H9 (cell line): ENCODE results near the gene RBM18. TPM values are rescaled to one million over a fixed set of nuclear protein-coding genes. Genes with fewer than 3 reads are reported as not detected.

ENCODE experiments used
- DNase-seq: peaks from one replicate; pipeline ENCODE4 v3.0.0-alpha.2; 2017
- H2AFZ ChIP-seq: one replicate; pipeline ENCODE4 v1.6.1; 2013; ENCODE audit warnings: mild to moderate bottlenecking, low read length, control low read depth, moderate library complexity
- H2AK5ac ChIP-seq: 2 replicates; pipeline ENCODE4 v1.6.1; 2013; ENCODE audit warnings: low read length, control low read depth, mixed read lengths; ENCODE audit not compliant: insufficient read length
- H2BK120ac ChIP-seq: one replicate; pipeline ENCODE4 v1.6.1; 2013; ENCODE audit warnings: low read depth, mild to moderate bottlenecking, low read length, control low read depth, inconsistent platforms; ENCODE audit not compliant: poor library complexity, severe bottlenecking
- H2BK12ac ChIP-seq: 2 replicates; pipeline ENCODE4 v1.6.1; 2013; ENCODE audit warnings: low read length, control low read depth, mixed read lengths, low read depth; ENCODE audit not compliant: insufficient read length
- H2BK15ac ChIP-seq: 2 replicates; pipeline ENCODE4 v1.6.1; 2013; ENCODE audit warnings: low read depth, low read length, control low read depth
- H2BK20ac ChIP-seq: one replicate; pipeline ENCODE4 v1.6.1; 2013; ENCODE audit warnings: low read depth, mild to moderate bottlenecking, low read length, control low read depth, inconsistent platforms; ENCODE audit not compliant: poor library complexity, severe bottlenecking
- H2BK5ac ChIP-seq: 2 replicates; pipeline ENCODE4 v1.6.1; 2013; ENCODE audit warnings: low read length, control low read depth, mixed read lengths; ENCODE audit not compliant: insufficient read length
- H3K14ac ChIP-seq: 2 replicates; pipeline ENCODE4 v1.6.1; 2013; ENCODE audit warnings: low read length, control low read depth; ENCODE audit not compliant: insufficient read depth
- H3K18ac ChIP-seq: 2 replicates; pipeline ENCODE4 v1.6.1; 2013; ENCODE audit warnings: low read depth, mild to moderate bottlenecking, mixed read lengths, low read length, control low read depth; ENCODE audit not compliant: insufficient read length
- H3K23ac ChIP-seq: 2 replicates; pipeline ENCODE4 v1.6.1; 2013; ENCODE audit warnings: low read length, control low read depth, mixed read lengths, low read depth; ENCODE audit not compliant: insufficient read length
- H3K23me2 ChIP-seq: 2 replicates; pipeline ENCODE4 v1.6.1; 2013; ENCODE audit warnings: low read depth, mild to moderate bottlenecking, mixed read lengths, low read length, control low read depth; ENCODE audit not compliant: insufficient read length, poor library complexity, severe bottlenecking
- H3K27ac ChIP-seq: 2 replicates; pipeline ENCODE4 v1.5.1; 2013; ENCODE audit warnings: low read length, control low read depth, mixed read lengths, low read depth; ENCODE audit not compliant: insufficient read length
- H3K27me3 ChIP-seq: 2 replicates; pipeline ENCODE4 v1.6.1; 2013; ENCODE audit warnings: low read length, control low read depth, inconsistent platforms; ENCODE audit not compliant: insufficient read depth
- H3K4ac ChIP-seq: 2 replicates; pipeline ENCODE4 v1.6.1; 2013; ENCODE audit warnings: low read depth, mild to moderate bottlenecking, control low read depth, inconsistent platforms, low read length, moderate library complexity
- H3K4me1 ChIP-seq: 2 replicates; pipeline ENCODE4 v1.6.1; 2013; ENCODE audit warnings: low read length, control low read depth, inconsistent platforms; ENCODE audit not compliant: insufficient read depth
- H3K4me2 ChIP-seq: 2 replicates; pipeline ENCODE4 v1.6.1; 2013; ENCODE audit warnings: low read length, control low read depth, mixed read lengths; ENCODE audit not compliant: insufficient read length, insufficient read depth
- H3K56ac ChIP-seq: 2 replicates; pipeline ENCODE4 v1.6.1; 2013; ENCODE audit warnings: low read depth, mild to moderate bottlenecking, mixed read lengths, low read length, control low read depth; ENCODE audit not compliant: insufficient read length
- H3K79me1 ChIP-seq: 2 replicates; pipeline ENCODE4 v1.6.1; 2013; ENCODE audit warnings: low read depth, mild to moderate bottlenecking, moderate library complexity, low read length, control low read depth, inconsistent platforms; ENCODE audit not compliant: insufficient read depth, poor library complexity, severe bottlenecking
- H3K79me2 ChIP-seq: 2 replicates; pipeline ENCODE4 v1.6.1; 2013; ENCODE audit warnings: low read length, control low read depth, inconsistent platforms; ENCODE audit not compliant: insufficient read depth
- H3K9ac ChIP-seq: 2 replicates; pipeline ENCODE4 v1.6.1; 2013; ENCODE audit warnings: low read length, control low read depth, mixed read lengths; ENCODE audit not compliant: insufficient read length; ENCODE audit errors: extremely low read depth
- H3K9me3 ChIP-seq: one replicate; pipeline ENCODE4 v1.6.1; 2013; ENCODE audit warnings: low read depth, low read length, inconsistent platforms; ENCODE audit not compliant: control insufficient read depth
- H3T11ph ChIP-seq: one replicate; pipeline ENCODE4 v1.6.1; 2013; ENCODE audit warnings: mild to moderate bottlenecking, low read length, control low read depth, inconsistent platforms
- H4K20me1 ChIP-seq: one replicate; pipeline ENCODE4 v1.6.1; 2013; ENCODE audit not compliant: control insufficient read depth, insufficient read length, insufficient read depth
- H4K5ac ChIP-seq: 2 replicates; pipeline ENCODE4 v1.6.1; 2013; ENCODE audit warnings: low read depth, mild to moderate bottlenecking, mixed read lengths, low read length, control low read depth; ENCODE audit not compliant: insufficient read length
- H4K8ac ChIP-seq: replicated peaks from 2 replicates; pipeline ENCODE4 v1.6.1; 2013; ENCODE audit warnings: low read length, control low read depth, mixed read lengths, low read depth; ENCODE audit not compliant: insufficient read length
- H4K91ac ChIP-seq: 2 replicates; pipeline ENCODE4 v1.6.1; 2013; ENCODE audit warnings: low read depth, mild to moderate bottlenecking, moderate library complexity, mixed read lengths, low read length, control low read depth; ENCODE audit not compliant: insufficient read length
- H3K27ac Mint-ChIP-seq, 3 experiments: 2 replicates in 2 of 3; 3 replicates in 1 of 3; pipeline ENCODE4 v1.8.0; 2020 to 2021; ENCODE audit warnings: mixed read lengths in 3 of 3, mild to moderate bottlenecking in 1 of 3, moderate library complexity in 1 of 3
- H3K27me3 Mint-ChIP-seq: 2 replicates; pipeline ENCODE4 v1.8.0; 2021; ENCODE audit warnings: low read depth, mild to moderate bottlenecking, moderate library complexity, mixed read lengths
- H3K36me3 Mint-ChIP-seq, 3 experiments: 2 replicates in 2 of 3; 3 replicates in 1 of 3; pipeline ENCODE4 v1.8.0; 2020 to 2021; ENCODE audit warnings: low read depth in 3 of 3, mixed read lengths in 3 of 3; ENCODE audit not compliant: insufficient read depth in 1 of 3
- H3K4me1 Mint-ChIP-seq, 2 experiments: 2 replicates each; pipeline ENCODE4 v1.8.0; 2020; ENCODE audit warnings: mixed read lengths in 2 of 2
- H3K4me3 Mint-ChIP-seq, 2 experiments: 2 replicates in 1 of 2; 3 replicates in 1 of 2; pipeline ENCODE4 v1.8.0; 2020 to 2021; ENCODE audit warnings: mild to moderate bottlenecking in 2 of 2, mixed read lengths in 2 of 2, moderate library complexity in 1 of 2
- H3K9me3 Mint-ChIP-seq, 2 experiments: 2 replicates in 1 of 2; 3 replicates in 1 of 2; pipeline ENCODE4 v1.8.0; 2020; ENCODE audit warnings: mild to moderate bottlenecking in 2 of 2, mixed read lengths in 2 of 2, moderate library complexity in 1 of 2
- WGBS: extraction: QIAGEN DNeasy Blood & Tissue Kit; methylation state at CpG from one replicate; pipeline ENCODE4 v1.1.7; 2013; ENCODE audit warnings: missing lambda C conversion rate, low lambda C conversion rate, mixed read lengths; ENCODE audit not compliant: insufficient read length; ENCODE audit errors: extremely low coverage; 5-methylcytosine and 5-hydroxymethylcytosine counted together
- total RNA-seq: library from RNA; stranded (reverse); gene quantifications from 2 replicates; pipeline ENCODE4 v1.2.1, GENCODE V29; 2021
- TF ChIP-seq, protein P1 (sequence below): fragments of 200-600 bp; sonication (generic); conservative IDR thresholded peaks from 3 replicates; pipeline ENCODE4 v1.8.0; 2021; ENCODE audit warnings: antibody characterized with exemption, mild to moderate bottlenecking

The RBM18 gene
- total RNA-seq, 1 experiment from 2014 or later = 18.9 TPM

DNA sequence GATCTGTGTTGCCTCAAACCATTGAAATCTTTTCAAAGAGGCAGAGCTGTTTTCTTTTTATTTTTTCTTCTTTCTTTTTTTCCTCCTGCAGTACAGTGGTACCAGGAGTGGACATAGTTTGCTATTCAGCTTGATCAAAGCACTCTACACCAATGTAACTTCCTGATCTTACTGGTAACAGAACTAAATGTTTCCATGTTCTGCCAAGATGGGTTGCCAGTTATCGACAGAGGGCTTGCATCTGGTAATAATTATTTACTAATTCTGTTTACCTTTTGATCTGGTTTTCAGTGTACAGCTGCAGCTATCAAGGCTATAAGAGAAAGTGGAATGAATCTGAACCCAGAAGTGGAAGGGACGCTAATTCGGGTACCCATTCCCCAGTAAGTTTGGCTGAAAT, 26.8 kb upstream of the RBM18 start:
- H2BK20ac ChIP-seq = no peak overlapping the region
- Mint-ChIP-seq H3K4me1 (peaks cover 3 to 12% of the 10 kb centered on the region in 2 experiments; a peak in 3 of 4 replicates), H3K27ac (no peak overlapping the region), H3K9me3 (no peaks in the 10 kb centered on the region), H3K27me3 (no peaks in the 10 kb centered on the region), H3K36me3 (peaks cover 9 to 57% (median 44%) of the 10 kb centered on the region in 3 experiments; a peak in 6 of 7 replicates), H3K4me3 (no peak overlapping the region)
- H3K4me1 ChIP-seq = no peaks in the 10 kb centered on the region
- H3K14ac ChIP-seq = no peak overlapping the region
- WGBS = no CpG with 5 or more reads among the region's 3 CpGs
- H3T11ph ChIP-seq = no peak overlapping the region
- H2BK120ac ChIP-seq = no peak overlapping the region
- H3K9ac ChIP-seq = no peak overlapping the region
- H3K27me3 ChIP-seq = no peaks in the 10 kb centered on the region
- H3K79me2 ChIP-seq = no peaks in the 10 kb centered on the region
- H3K4me2 ChIP-seq = no peak overlapping the region
- H2BK5ac ChIP-seq = no peak overlapping the region
- TF ChIP-seq, protein P1, sequence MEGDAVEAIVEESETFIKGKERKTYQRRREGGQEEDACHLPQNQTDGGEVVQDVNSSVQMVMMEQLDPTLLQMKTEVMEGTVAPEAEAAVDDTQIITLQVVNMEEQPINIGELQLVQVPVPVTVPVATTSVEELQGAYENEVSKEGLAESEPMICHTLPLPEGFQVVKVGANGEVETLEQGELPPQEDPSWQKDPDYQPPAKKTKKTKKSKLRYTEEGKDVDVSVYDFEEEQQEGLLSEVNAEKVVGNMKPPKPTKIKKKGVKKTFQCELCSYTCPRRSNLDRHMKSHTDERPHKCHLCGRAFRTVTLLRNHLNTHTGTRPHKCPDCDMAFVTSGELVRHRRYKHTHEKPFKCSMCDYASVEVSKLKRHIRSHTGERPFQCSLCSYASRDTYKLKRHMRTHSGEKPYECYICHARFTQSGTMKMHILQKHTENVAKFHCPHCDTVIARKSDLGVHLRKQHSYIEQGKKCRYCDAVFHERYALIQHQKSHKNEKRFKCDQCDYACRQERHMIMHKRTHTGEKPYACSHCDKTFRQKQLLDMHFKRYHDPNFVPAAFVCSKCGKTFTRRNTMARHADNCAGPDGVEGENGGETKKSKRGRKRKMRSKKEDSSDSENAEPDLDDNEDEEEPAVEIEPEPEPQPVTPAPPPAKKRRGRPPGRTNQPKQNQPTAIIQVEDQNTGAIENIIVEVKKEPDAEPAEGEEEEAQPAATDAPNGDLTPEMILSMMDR = no peak
- no peaks in the 10 kb centered on the region for H4K20me1 ChIP-seq
- H3K4ac ChIP-seq = no peak overlapping the region
- H2AK5ac ChIP-seq = no peak overlapping the region
- no peak overlapping the region for H2BK12ac ChIP-seq
- no peak overlapping the region for H4K5ac ChIP-seq
- H3K9me3 ChIP-seq = no peaks in the 10 kb centered on the region
- DNase-seq = no peak
- no peak overlapping the region for H3K56ac ChIP-seq
- H2AFZ ChIP-seq = no peak overlapping the region
- no peak overlapping the region for H4K8ac ChIP-seq
- H3K79me1 ChIP-seq = no peaks in the 10 kb centered on the region
- no peak overlapping the region for H3K23ac ChIP-seq
- no peak overlapping the region for H4K91ac ChIP-seq
- no peak overlapping the region for H3K18ac ChIP-seq
- no peaks in the 10 kb centered on the region for H3K23me2 ChIP-seq
- H2BK15ac ChIP-seq = no peak overlapping the region
- H3K27ac ChIP-seq = no peak overlapping the region
